COLO829 (cell line): ENCODE measurements around the gene PCCA.
A peak's percentile ranks its signal among the peaks of the same experiment; 100 is the strongest.
"Not testable (repeated sequence)": the region's sequence is repeated elsewhere in the genome, so short reads cannot be mapped to it uniquely, and the experiment has no call there.

ENCODE experiments used
- DNase-seq: peaks from one replicate; pipeline ENCODE4 v3.0.0; 2012; ENCODE audit warnings: low spot score

The PCCA gene

GRCh38 chr13:100361504-100361903, 272.6 kb downstream of the PCCA start:
- DNase-seq = no peak

- no peak for DNase-seq
Measured at GRCh38 chr13:100362371-100362770, 273.5 kb downstream of the PCCA start.

GRCh38 chr13:100362781-100363180, 273.9 kb downstream of the PCCA start:
- no peak for DNase-seq

GRCh38 chr13:100363285-100363711, 274.4 kb downstream of the PCCA start:
- no peak for DNase-seq

- no peak for DNase-seq
Measured at GRCh38 chr13:100363874-100364273, 275.0 kb downstream of the PCCA start.

- DNase-seq = no peak
Measured at GRCh38 chr13:100364591-100364990, 275.7 kb downstream of the PCCA start.

GRCh38 chr13:100365680-100366079, 276.8 kb downstream of the PCCA start:
- no peak for DNase-seq

- DNase-seq = no peak
Measured at GRCh38 chr13:100378533-100378932, 289.6 kb downstream of the PCCA start.

GRCh38 chr13:100381595-100382224, 292.8 kb downstream of the PCCA start:
- DNase-seq = no peak

- DNase-seq = peak; percentile 28
Measured at GRCh38 chr13:100382785-100383184, 293.9 kb downstream of the PCCA start.

GRCh38 chr13:100387416-100387815, 298.5 kb downstream of the PCCA start:
- DNase-seq = no peak

- DNase-seq = not testable (repeated sequence)
Measured at GRCh38 chr13:100388150-100388549, 299.3 kb downstream of the PCCA start.

- no peak for DNase-seq
Measured at GRCh38 chr13:100388923-100389322, 300.0 kb downstream of the PCCA start.

- no peak for DNase-seq
Measured at GRCh38 chr13:100389617-100390016, 300.7 kb downstream of the PCCA start.

GRCh38 chr13:100392709-100393630, 304.1 kb downstream of the PCCA start:
- DNase-seq = peak; percentile 94

GRCh38 chr13:100394005-100394695, 305.3 kb downstream of the PCCA start:
- no peak for DNase-seq

- no peak for DNase-seq
Measured at GRCh38 chr13:100395698-100396373, 306.9 kb downstream of the PCCA start.

GRCh38 chr13:100396776-100397175, 307.9 kb downstream of the PCCA start:
- no peak for DNase-seq

- DNase-seq = no peak
Measured at GRCh38 chr13:100397627-100398026, 308.7 kb downstream of the PCCA start.

GRCh38 chr13:100398360-100398759, 309.5 kb downstream of the PCCA start:
- no peak for DNase-seq

GRCh38 chr13:100399455-100399854, 310.6 kb downstream of the PCCA start:
- no peak for DNase-seq

GRCh38 chr13:100403675-100404074, 314.8 kb downstream of the PCCA start:
- DNase-seq = no peak
